ENCODE data around the gene TMEFF1.

- no peak for TF ChIP-seq EZH2phosphoT487 (IDR thresholded peaks at IDR 0.05)
- no peak for TF ChIP-seq CTCF (IDR thresholded peaks at IDR 0.05)
- TF ChIP-seq EZH2 (IDR thresholded peaks at IDR 0.05): no peak
Observed at GRCh38 chr9:100584951-100585350, 112.0 kb downstream of the TMEFF1 start.
